Measurements from ENCODE around the gene ABCA6. TPM values are rescaled to one million over a fixed set of nuclear protein-coding genes. Genes with fewer than 3 reads are reported as not detected.

The ABCA6 gene
- total and polyA plus RNA-seq, 4 donors: 1.9 to 132 (median 8.7) TPM

DNA sequence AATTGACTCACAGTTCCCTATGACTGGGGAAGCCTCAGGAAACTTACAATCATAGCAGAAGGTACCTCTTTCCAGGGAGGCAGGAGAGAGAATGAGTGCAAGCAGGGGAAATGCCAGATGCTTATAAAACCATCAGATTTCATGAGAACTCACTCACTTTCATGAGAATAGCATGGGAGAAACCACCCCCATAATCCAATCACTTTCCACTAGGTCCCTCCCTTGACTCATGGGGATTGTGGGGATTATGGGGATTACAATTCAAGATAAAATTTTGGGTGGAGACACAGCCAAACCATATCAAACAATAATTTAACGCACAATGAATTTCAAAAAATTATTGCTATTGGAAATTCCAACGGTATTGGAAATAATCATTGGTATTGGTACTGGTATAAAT, 96.0 kb downstream of the ABCA6 start:
- no peak for ATAC-seq (ENCODE audit: insufficient read depth, low FRiP score)
- WGBS, 2 donors: 96 to 99% methylated on average over 2 of the region's 2 CpGs
- TF ChIP-seq, protein P1, sequence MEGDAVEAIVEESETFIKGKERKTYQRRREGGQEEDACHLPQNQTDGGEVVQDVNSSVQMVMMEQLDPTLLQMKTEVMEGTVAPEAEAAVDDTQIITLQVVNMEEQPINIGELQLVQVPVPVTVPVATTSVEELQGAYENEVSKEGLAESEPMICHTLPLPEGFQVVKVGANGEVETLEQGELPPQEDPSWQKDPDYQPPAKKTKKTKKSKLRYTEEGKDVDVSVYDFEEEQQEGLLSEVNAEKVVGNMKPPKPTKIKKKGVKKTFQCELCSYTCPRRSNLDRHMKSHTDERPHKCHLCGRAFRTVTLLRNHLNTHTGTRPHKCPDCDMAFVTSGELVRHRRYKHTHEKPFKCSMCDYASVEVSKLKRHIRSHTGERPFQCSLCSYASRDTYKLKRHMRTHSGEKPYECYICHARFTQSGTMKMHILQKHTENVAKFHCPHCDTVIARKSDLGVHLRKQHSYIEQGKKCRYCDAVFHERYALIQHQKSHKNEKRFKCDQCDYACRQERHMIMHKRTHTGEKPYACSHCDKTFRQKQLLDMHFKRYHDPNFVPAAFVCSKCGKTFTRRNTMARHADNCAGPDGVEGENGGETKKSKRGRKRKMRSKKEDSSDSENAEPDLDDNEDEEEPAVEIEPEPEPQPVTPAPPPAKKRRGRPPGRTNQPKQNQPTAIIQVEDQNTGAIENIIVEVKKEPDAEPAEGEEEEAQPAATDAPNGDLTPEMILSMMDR (IDR thresholded peaks at IDR 0.05; ENCODE audit: control extremely low read depth, extremely low read depth): no peak
- H3K9ac ChIP-seq (ENCODE audit: insufficient read depth in 1 of 2, low read length in 2 of 2): no peak overlapping the region
- peaks cover 0 to 5% (median 0%) of the 10 kb centered on the region in 4 donors for H3K9me3 ChIP-seq (ENCODE audit: control insufficient read depth in 4 of 4, insufficient read depth in 3 of 4, low read length in 3 of 4)
- no peak for DNase-seq
- peaks cover 0 to 10% (median 0%) of the 10 kb centered on the region in 5 donors for H3K4me1 ChIP-seq (ENCODE audit: control insufficient read depth in 5 of 5, insufficient read depth in 5 of 5, low read length in 5 of 5)
- no peak overlapping the region for H3K27ac ChIP-seq (ENCODE audit: low read depth in 1 of 2, low read length in 1 of 2)
- H3K4me3 ChIP-seq: no peak overlapping the region
- peaks cover 0 to 11% (median 0%) of the 10 kb centered on the region in 4 donors for H3K36me3 ChIP-seq (ENCODE audit: control insufficient read depth in 4 of 4, insufficient read depth in 4 of 4, low read length in 4 of 4)
- no peaks in the 10 kb centered on the region for H3K27me3 ChIP-seq (ENCODE audit: control insufficient read depth in 3 of 3, insufficient read depth in 3 of 3, low read length in 2 of 3)

DNA sequence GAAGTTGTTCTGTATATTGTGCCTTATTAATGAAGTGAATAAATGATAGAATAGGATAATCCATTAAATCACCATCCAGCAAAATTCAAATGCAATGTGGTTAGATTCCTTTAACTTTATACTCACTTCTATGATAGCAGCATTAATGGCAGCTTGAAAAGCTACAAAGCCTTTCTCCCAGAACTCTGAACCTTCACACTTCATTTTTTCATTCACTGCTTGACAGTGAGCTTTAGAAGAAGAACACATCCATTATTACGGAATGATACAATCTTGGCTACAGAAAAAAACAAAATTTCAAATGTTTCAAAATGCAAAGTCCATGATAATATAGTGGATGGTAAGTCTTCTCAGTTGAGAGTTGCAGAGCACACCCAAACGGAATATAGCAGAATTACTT, 97.3 kb downstream of the ABCA6 start:
- ATAC-seq (ENCODE audit: insufficient read depth, low FRiP score) (no peak), DNase-seq (peak in 2 of 3 donors; percentile 63 to 74)
- H3K4me1 ChIP-seq (ENCODE audit: control insufficient read depth in 5 of 5, insufficient read depth in 5 of 5, low read length in 5 of 5): peaks cover 0 to 10% (median 0%) of the 10 kb centered on the region in 5 donors
- peaks cover 0 to 11% (median 0%) of the 10 kb centered on the region in 4 donors for H3K36me3 ChIP-seq (ENCODE audit: control insufficient read depth in 4 of 4, insufficient read depth in 4 of 4, low read length in 4 of 4)
- H3K9me3 ChIP-seq (ENCODE audit: control insufficient read depth in 4 of 4, insufficient read depth in 3 of 4, low read length in 3 of 4): peaks cover 0 to 5% (median 0%) of the 10 kb centered on the region in 4 donors
- no peak overlapping the region for H3K4me3 ChIP-seq
- H3K9ac ChIP-seq (ENCODE audit: insufficient read depth in 1 of 2, low read length in 2 of 2): no peak overlapping the region
- TF ChIP-seq, protein P1 (IDR thresholded peaks at IDR 0.05; ENCODE audit: control extremely low read depth, extremely low read depth): no peak
- H3K27me3 ChIP-seq (ENCODE audit: control insufficient read depth in 3 of 3, insufficient read depth in 3 of 3, low read length in 2 of 3): no peaks in the 10 kb centered on the region
- no peak overlapping the region for H3K27ac ChIP-seq (ENCODE audit: low read depth in 1 of 2, low read length in 1 of 2)
- 88 to 90% methylated on average over 2 of the region's 2 CpGs for WGBS, 2 donors

DNA sequence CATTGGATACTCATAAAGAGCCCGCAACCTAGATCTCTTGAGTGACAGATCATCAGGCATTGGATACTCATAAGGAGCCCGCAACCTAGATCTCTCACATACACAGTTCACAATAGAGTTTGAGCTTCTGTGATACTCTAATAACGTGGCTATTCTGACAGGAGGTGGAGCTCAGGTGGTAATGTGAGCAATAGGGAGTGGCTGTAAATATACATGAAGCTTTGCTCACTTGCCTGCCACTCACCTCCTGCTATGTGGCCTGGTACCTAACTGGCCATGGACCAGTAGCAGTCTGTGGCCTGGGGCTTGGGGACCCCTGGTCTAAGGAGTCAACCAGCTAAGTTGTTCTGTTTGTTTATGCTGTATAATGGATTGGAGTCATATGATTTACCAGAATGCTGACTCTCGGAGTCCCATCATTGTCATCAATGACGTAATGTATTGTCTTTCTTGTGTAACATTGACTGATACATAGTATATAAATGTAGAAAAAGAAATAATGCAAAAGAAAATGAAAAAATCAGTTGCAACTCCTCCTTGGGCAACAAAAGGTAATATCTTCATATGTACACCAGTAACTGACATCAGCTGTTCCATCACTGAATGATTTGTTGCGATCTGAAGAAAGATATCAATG, 98.5 kb downstream of the ABCA6 start:
- no peaks in the 10 kb centered on the region for H3K27me3 ChIP-seq (ENCODE audit: control insufficient read depth in 3 of 3, insufficient read depth in 3 of 3, low read length in 2 of 3)
- no peak overlapping the region for H3K27ac ChIP-seq (ENCODE audit: low read depth in 1 of 2, low read length in 1 of 2)
- 82 to 92% methylated on average over 6 of the region's 6 CpGs for WGBS, 2 donors
- H3K9ac ChIP-seq (ENCODE audit: insufficient read depth in 1 of 2, low read length in 2 of 2): no peak overlapping the region
- peaks cover 0 to 5% (median 0%) of the 10 kb centered on the region in 4 donors for H3K9me3 ChIP-seq (ENCODE audit: control insufficient read depth in 4 of 4, insufficient read depth in 3 of 4, low read length in 3 of 4)
- H3K4me1 ChIP-seq (ENCODE audit: control insufficient read depth in 5 of 5, insufficient read depth in 5 of 5, low read length in 5 of 5): peaks cover 0 to 10% (median 0%) of the 10 kb centered on the region in 5 donors
- DNase-seq (no peak), ATAC-seq (ENCODE audit: insufficient read depth, low FRiP score) (no peak)
- TF ChIP-seq, protein P1 (IDR thresholded peaks at IDR 0.05; ENCODE audit: control extremely low read depth, extremely low read depth): no peak
- H3K4me3 ChIP-seq: no peak overlapping the region
- H3K36me3 ChIP-seq (ENCODE audit: control insufficient read depth in 4 of 4, insufficient read depth in 4 of 4, low read length in 4 of 4): peaks cover 0 to 11% (median 0%) of the 10 kb centered on the region in 4 donors

All from lung (tissue), 12 donors.